MV-4-11 (cell line): ENCODE data around the gene CDIPT.
A peak's percentile ranks its signal among the peaks of the same experiment; 100 is the strongest.
"Not testable (repeated sequence)": the region's sequence is repeated elsewhere in the genome, so short reads cannot be mapped to it uniquely, and the experiment has no call there.

ENCODE experiments used
- DNase-seq: peaks from one replicate; lab custom pipeline; 2025; lab: John Stamatoyannopoulos, UW

The CDIPT gene

DNA sequence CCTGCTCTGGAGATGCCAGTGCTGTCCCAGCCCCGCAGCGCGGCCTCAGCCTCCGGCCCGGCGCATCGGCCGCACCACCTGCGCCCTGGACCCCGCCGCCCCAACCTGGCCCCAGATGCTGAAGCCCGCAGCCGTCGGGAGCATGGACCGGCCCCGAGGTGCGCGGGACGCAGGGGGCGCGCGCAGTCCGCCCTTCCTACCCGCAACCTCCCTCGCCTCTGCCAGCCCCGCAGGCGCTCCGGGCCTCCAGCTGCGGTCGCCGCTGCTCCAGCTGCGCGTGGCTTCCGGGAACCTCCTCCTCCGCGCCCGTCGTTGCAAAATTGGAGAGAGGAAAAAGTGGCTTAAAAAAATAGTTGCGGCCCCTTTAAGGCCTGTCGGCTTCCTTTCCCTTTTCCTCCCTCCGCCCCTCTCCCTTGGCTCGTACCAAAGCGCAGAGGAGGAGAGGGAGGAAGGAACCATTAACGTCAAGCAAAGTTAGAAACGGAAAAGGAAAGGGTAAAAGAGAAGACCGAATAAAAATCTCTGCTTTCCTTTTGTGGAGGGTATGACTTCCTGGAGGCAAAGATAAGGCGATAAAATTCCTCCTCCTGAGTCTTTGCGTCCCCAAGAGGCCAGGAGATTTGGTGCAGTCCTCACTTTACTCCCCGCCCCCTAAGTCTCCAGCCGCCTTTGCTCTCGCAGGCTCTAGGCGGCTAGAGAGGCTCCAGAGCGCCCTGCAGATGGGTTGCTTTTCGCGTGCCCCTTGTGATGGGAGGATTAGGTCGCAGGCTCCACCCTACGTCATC lies at the start of gene CDIPT:
Gene CDIPT, minus strand, starts transcription at position 343 of the 785 bp plus-strand sequence. CDS start 369 bp downstream, outside the sequence.
- DNase-seq = peak; percentile 95

GRCh38 chr16:29912087-29912486 lies 49.1 kb upstream of the CDIPT start:
- no peak for DNase-seq

- DNase-seq = no peak
These were observed 48.6 kb upstream of the CDIPT start for GRCh38 chr16:29911676-29912010.

- no peak for DNase-seq
These were observed 48.0 kb upstream of the CDIPT start for GRCh38 chr16:29910819-29911675.

- DNase-seq = not testable (repeated sequence)
These were observed 46.8 kb upstream of the CDIPT start for GRCh38 chr16:29909851-29910250.

- peak; percentile 88 for DNase-seq
These were observed 46.4 kb upstream of the CDIPT start for GRCh38 chr16:29909391-29909790.

DNA sequence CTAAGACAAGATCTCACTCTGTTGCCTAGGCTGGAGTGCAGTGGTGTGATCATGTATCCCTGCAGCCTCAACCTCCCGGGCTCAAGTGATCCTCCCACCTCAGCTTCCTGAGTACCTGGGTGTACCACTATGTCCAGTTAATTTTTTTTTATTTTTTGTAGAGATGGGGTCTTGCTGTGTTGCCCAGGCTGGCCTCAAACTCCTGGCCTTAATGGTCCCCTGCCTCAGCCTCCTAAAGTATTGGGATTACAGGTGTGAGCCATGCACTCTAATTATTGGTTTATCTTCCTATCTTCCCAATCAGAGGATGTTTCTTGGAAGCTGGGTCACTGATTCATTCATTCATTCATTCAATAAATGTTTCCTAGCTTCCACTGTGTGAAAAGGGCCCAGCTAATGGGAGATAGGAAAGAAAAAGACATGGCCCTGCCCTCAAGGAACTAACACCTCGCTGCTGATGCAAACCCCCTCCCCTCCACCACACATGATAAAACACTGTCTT lies 45.7 kb upstream of the CDIPT start:
- no peak for DNase-seq

- no peak for DNase-seq
These were observed 44.9 kb upstream of the CDIPT start for GRCh38 chr16:29907973-29908372.

DNA sequence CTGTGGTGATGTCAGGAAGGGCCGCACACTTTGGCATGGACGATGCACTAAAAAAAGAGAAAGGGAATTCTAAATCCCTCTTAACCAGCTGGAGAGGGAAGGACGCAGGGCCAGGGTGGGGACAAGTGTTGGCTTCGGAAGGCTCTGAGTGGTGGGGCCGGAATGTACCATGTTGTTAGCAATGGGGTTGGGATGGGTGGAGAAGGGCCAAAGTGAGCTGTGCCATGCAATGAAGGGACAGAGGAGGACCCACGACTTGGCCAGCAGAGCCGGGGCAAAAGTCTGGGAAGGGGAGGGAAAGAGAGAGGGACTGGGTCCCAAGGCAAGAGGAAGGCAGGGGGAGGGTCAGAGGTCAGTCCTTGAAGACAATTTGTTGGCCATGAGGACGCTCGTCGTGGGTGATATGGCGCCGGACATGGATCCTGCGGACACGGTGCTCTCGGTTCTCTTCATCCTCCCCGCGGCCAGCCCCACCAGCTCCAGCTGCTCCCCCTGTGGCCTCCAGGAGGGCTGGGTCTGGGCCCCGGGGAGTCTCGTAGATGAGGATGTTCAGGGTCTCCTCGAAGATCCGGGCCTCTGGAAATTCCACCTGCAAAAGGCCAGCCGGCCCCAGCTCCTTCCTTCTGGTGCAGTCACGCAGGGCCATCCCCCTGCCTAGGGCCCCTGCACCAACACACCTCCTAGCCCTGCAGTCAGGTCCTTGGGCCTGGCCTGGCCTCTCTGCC lies 43.7 kb upstream of the CDIPT start:
- no peak for DNase-seq

GRCh38 chr16:29905668-29906067 lies 42.6 kb upstream of the CDIPT start:
- DNase-seq = no peak

GRCh38 chr16:29904947-29905346 lies 41.9 kb upstream of the CDIPT start:
- DNase-seq = no peak

DNA sequence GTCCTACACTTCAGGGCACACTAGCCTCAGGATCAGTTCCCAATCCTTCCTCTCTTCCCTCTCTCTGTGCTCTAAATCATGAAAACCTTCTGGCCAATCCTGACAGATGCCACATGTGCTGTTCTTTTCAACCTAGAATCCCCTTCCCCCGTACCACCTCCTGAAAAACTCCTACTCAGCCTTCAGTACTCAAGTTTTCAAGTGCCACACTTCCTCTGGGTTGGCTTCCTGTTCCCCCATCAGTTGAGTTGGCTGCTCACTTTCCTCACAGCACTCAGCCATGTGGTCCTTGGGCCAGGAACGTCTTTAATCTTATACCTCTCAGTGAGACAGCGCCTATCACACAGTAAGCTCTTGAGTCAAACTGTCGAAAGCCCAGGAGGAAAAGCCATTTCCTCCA lies 40.6 kb upstream of the CDIPT start:
- no peak for DNase-seq

GRCh38 chr16:29901607-29901945 lies 38.5 kb upstream of the CDIPT start:
- no peak for DNase-seq

DNA sequence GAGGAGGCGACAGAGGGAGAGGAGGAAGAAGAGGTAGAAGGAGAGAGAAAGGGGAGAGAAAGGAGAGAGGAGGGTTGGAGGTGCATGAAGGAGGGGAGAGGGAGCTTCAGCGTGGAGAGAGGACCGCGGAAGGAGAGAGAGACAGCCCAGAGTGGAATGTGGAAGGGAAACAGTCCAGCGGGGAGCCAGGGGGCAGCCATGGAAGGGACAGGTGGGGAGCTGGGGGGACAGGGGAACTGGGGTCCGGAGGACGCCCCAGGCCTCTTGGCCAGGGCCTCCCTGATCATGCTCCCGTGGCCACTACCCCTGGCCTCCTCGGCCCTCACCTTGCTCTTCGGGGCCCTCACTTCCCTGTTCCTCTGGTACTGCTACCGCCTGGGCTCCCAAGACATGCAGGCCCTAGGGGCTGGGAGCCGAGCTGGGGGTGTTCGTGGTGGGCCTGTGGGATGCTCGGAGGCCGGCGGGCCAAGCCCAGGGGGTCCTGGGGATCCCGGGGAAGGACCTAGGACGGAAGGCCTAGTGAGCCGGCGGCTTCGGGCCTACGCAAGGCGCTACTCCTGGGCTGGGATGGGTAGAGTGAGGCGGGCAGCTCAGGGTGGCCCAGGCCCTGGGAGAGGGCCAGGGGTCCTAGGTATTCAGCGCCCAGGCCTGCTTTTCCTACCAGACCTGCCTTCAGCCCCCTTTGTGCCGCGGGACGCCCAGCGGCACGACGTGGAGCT lies 38.0 kb upstream of the CDIPT start:
- DNase-seq = no peak

GRCh38 chr16:29900102-29900887 lies 37.3 kb upstream of the CDIPT start, which contains the start of gene ASPHD1:
Gene ASPHD1 (plus strand): TSS chr16:29900488. CDS start chr16:29900972, 484 bp downstream.
- DNase-seq = peak; percentile 56

- DNase-seq = peak; percentile 88
These were observed 36.6 kb upstream of the CDIPT start, which contains the start of gene SEZ6L2 for GRCh38 chr16:29899516-29900101. Gene SEZ6L2 (minus strand): TSS chr16:29899550. CDS start chr16:29899019, 531 bp downstream.

GRCh38 chr16:29898804-29899515 lies 35.9 kb upstream of the CDIPT start:
- no peak for DNase-seq

GRCh38 chr16:29898135-29898803 lies 35.2 kb upstream of the CDIPT start:
- no peak for DNase-seq

GRCh38 chr16:29897333-29897732 lies 34.3 kb upstream of the CDIPT start:
- DNase-seq = no peak
